ENCODE measurements around the gene IGSF6.

DNA sequence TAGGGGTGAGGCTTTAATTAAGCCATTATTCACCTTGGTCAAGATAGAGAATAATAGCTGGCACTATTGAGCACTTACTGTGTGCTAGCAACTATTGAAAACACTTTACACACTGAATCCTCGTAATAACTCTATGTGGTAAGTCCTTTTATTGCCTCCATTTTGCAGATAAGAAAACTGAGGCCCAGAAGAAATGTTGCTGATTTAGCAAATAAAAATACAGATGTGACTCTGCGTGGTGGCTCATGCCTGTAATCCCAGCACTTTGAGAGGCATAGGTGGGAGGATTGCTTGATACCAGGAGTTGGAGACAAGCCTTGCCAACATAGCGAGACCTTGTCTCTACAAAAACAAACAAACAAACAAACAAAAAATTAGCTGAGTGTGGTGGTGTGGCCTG, 30.8 kb upstream of the IGSF6 start:
- no peak for TF ChIP-seq POLR2A (IDR thresholded peaks at IDR 0.05)
- TF ChIP-seq, protein P1, sequence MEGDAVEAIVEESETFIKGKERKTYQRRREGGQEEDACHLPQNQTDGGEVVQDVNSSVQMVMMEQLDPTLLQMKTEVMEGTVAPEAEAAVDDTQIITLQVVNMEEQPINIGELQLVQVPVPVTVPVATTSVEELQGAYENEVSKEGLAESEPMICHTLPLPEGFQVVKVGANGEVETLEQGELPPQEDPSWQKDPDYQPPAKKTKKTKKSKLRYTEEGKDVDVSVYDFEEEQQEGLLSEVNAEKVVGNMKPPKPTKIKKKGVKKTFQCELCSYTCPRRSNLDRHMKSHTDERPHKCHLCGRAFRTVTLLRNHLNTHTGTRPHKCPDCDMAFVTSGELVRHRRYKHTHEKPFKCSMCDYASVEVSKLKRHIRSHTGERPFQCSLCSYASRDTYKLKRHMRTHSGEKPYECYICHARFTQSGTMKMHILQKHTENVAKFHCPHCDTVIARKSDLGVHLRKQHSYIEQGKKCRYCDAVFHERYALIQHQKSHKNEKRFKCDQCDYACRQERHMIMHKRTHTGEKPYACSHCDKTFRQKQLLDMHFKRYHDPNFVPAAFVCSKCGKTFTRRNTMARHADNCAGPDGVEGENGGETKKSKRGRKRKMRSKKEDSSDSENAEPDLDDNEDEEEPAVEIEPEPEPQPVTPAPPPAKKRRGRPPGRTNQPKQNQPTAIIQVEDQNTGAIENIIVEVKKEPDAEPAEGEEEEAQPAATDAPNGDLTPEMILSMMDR (IDR thresholded peaks at IDR 0.05), result no peak
- no peak for TF ChIP-seq POLR2AphosphoS5 (IDR thresholded peaks at IDR 0.05)
